Ovary (tissue), 9 donors: ENCODE data around the gene TBCD. TPM values are rescaled to one million over a fixed set of nuclear protein-coding genes. Genes with fewer than 3 reads are reported as not detected.

Experiments
- DNase-seq, 5 donors: peaks; one replicate each; pipeline ENCODE4 v3.0.0-alpha.2; 2019 to 2020
- H3K27ac ChIP-seq, 2 donors: fragments of 200-600 bp; one replicate each; pipeline versions ENCODE4 v1.5.1 to v1.8.0; 2019 to 2022
- H3K27me3 ChIP-seq: fragments of 200-600 bp; one replicate; pipeline ENCODE4 v1.8.0; 2022
- H3K36me3 ChIP-seq: fragments of 200-600 bp; sonication (generic); one replicate; pipeline ENCODE4 v1.5.1; 2019
- H3K4me1 ChIP-seq: one replicate; pipeline ENCODE4 v1.8.1; 2013; ENCODE audit warnings: mild to moderate bottlenecking, moderate library complexity; ENCODE audit not compliant: insufficient read depth
- H3K4me3 ChIP-seq: fragments of 200-600 bp; sonication (generic); one replicate; pipeline ENCODE4 v1.5.1; 2017
- H3K9me3 ChIP-seq, 2 donors: fragments of 200-600 bp in 1 of 2; sonication (generic) in 1 of 2; one replicate each; pipeline versions ENCODE4 v1.5.1 to v1.8.1; 2013 to 2019; ENCODE audit warnings: mild to moderate bottlenecking in 1 of 2, moderate library complexity in 1 of 2
- CTCF ChIP-seq, 3 donors: fragments of 450-650 bp in 2 of 3; fragments of 200-600 bp in 1 of 3; IDR thresholded peaks; one replicate each; pipeline versions ENCODE4 v1.5.1 to v1.8.0; 2016 to 2022; ENCODE audit warnings: antibody characterized with exemption in 3 of 3, mild to moderate bottlenecking in 1 of 3
- EP300 ChIP-seq: sonication (generic); formaldehyde crosslinking; IDR thresholded peaks from one replicate; pipeline ENCODE4 v1.6.1; 2017; ENCODE audit warnings: antibody characterized with exemption
- POLR2A ChIP-seq: fragments of 450-650 bp; IDR thresholded peaks from one replicate; pipeline ENCODE4 v1.6.1; 2017; ENCODE audit warnings: antibody characterized with exemption, mild to moderate bottlenecking, moderate library complexity
- WGBS, 3 donors: extraction: QIAGEN DNeasy Blood & Tissue Kit in 1 of 3; methylation state at CpG; one replicate each; pipeline versions ENCODE4 v1.1.5 to v1.1.7; 2013 to 2017; 5-methylcytosine and 5-hydroxymethylcytosine counted together
- intact Hi-C, 4 donors: fragments of 100-400 bp; cut with DNase I; formaldehyde crosslinking; loops; one replicate each; pipeline versions ENCODE4 v1.11.0 to v1.15.1; 2022 to 2023
- polyA plus RNA-seq, 2 donors: library from polyadenylated mRNA; stranded (reverse); fragments of 200-250 nt in 1 of 2; fragments of 350-450 nt in 1 of 2; fragmentation: Illumina TruSeq in 1 of 2; extraction: RNeasy Lipid Tissue Mini Kit (QIAGEN cat#74804) in 1 of 2; gene quantifications; one replicate each; pipeline ENCODE4 v1.2.3, GENCODE V29; 2013 to 2014
- total RNA-seq, 7 donors: library from RNA; depleted of rRNA in 2 of 7; stranded (reverse); fragments of >200 nt in 2 of 7; fragmentation: NEBNext Ultra II Directional in 3 of 7; extraction: Animal tissue kit (Norgen Biotek cat#: 25700) in 3 of 7; gene quantifications; one replicate each; pipeline versions ENCODE4 v1.1.0 to v1.2.4, GENCODE V29; 2016 to 2023
- donor health status: DM: no; HTN: no; CAD: no; lungs with moderate emphysema.
- donor health status: DM: no; HTN: no; CAD: no.
- donor health status: Bipolar disorder and iron deficiency.
- donor health status: DM: yes; HTN: yes; CAD: no.
- donor health status: DM: no; HTN: no; CAD: no.
- donor health status: DM: yes; HTN: yes; CAD: no.

TBCD gene
- total and polyA plus RNA-seq, 9 donors, result 29.2 to 88.3 (median 59.2) TPM

DNA sequence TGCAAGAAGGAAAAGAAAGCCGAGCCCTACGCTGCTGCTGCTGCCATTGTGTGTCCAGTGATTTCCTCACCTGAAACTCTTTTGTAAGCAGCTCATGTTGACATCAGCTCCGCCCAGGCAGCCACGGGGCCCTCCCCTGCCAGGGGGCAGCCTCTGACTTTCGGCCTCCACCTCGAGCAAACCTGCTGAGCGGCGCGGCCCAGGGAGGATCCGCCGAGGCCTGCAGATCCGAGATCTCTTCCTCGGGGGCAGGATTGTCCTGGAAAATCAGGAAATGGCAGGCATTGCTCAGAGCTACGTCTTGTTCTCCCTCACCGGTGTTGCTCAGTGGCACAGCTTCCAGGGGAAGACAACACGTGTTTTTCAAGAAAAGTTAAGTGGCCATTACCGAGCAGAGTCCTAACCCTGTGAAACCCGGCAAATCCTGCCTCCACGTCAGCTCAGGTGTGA lies 123.6 kb downstream of the TBCD start:
- no peak for TF ChIP-seq POLR2A
- no peak for TF ChIP-seq CTCF (IDR thresholded peaks at IDR 0.05)
- TF ChIP-seq EP300, result no peak
- H3K4me1 ChIP-seq, result no peaks in the 10 kb centered on the region
- no peaks in the 10 kb centered on the region for H3K9me3 ChIP-seq
- no peak for DNase-seq
- no peaks in the 10 kb centered on the region for H3K27me3 ChIP-seq
- 88 to 94% (median 90%) methylated on average over 19 of the region's 19 CpGs for WGBS, 3 donors
- H3K27ac ChIP-seq, result no peak overlapping the region
- no peak overlapping the region for H3K4me3 ChIP-seq
- intact Hi-C loops, result no loop called here
- no peaks in the 10 kb centered on the region for H3K36me3 ChIP-seq

DNA sequence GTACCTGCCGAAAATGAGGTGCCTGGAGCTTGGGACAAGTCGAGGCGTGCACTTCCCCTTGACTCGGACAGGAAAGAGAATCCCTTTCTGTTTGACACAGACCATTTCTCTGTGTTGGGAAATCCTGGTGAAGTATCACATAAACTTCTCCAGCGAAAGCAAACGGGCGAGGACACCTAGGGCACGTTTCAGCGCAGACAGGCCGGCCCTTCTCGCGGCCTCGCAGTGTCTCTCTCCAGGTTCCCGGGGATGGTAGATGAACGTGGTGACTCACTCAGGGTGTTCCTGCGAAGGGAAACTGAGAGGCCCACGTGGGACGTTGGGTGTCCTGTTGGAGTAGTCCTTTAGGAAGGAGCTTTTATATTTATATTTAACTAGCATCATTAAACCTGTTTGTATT lies 124.3 kb downstream of the TBCD start:
- Histone ChIP-seq H3K9me3 (no peaks in the 10 kb centered on the region), H3K27me3 (no peaks in the 10 kb centered on the region), H3K4me1 (no peaks in the 10 kb centered on the region), H3K27ac (peak overlapping the region in 1 of 2 donors; percentile 17), H3K36me3 (no peaks in the 10 kb centered on the region), H3K4me3 (no peak overlapping the region)
- no peak for TF ChIP-seq CTCF (IDR thresholded peaks at IDR 0.05)
- no peak for TF ChIP-seq POLR2A
- peak in 1 of 5 donors; percentile 28 for DNase-seq
- WGBS, 3 donors, result 75 to 79% (median 76%) methylated on average over 18 of the region's 18 CpGs
- intact Hi-C loops, result no loop called here

DNA sequence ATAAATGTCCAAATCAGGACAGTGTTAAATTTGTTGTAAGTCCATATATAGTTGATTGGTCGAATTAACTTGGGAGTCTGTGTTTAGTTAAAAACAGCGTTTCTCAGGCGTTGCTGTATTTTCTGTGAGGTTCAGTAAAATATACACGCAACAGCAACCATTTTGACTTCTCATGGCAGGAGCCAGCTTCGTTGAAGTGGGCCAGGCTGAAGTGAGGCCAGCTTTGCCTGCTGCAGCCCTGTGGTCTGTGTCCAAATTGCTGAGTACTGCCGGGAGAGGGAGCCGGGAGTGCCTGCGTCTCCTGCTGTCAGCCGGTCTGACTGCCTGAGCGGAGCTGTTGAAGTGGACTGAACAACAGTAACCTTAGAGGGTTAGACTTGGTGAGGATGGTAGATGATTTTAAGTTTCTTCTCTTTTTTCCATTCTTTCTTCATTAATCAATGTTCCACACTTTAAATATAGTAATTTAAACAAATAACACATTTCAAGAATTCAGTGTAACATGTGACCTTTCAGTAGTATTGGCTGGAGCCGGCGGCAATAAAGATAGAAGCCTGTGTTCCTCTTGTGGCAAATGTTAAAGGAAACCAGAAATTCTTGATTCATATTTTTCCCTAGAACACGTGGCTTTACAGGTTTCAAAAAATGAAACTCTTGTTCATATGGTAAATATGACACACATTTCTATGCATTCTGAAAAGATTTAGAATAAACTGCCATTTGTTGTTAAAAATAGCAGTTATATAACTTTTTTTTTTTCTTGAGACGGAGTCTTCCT lies 124.9 kb downstream of the TBCD start:
- H3K27ac ChIP-seq, result peak overlapping the region in 1 of 2 donors; percentile 17
- H3K4me3 ChIP-seq, result no peak overlapping the region
- peak; percentile 70 to 80 (median 75) for DNase-seq
- TF ChIP-seq CTCF (IDR thresholded peaks at IDR 0.05) (peak; percentile 27 to 59 (median 39)), POLR2A (no peak)
- intact Hi-C loops, result no loop called here
- WGBS, 3 donors, result 17 to 18% (median 18%) methylated on average over 14 of the region's 14 CpGs
- peaks cover 3% of the 10 kb centered on the region for H3K4me1 ChIP-seq
- no peaks in the 10 kb centered on the region for H3K9me3 ChIP-seq
- no peaks in the 10 kb centered on the region for H3K27me3 ChIP-seq
- H3K36me3 ChIP-seq, result no peaks in the 10 kb centered on the region

- 72 to 75% (median 73%) methylated on average over 9 of the region's 9 CpGs for WGBS, 3 donors
- Histone ChIP-seq H3K27ac (no peak overlapping the region), H3K4me1 (peaks cover 3% of the 10 kb centered on the region), H3K4me3 (no peak overlapping the region), H3K9me3 (no peaks in the 10 kb centered on the region), H3K27me3 (no peaks in the 10 kb centered on the region), H3K36me3 (no peaks in the 10 kb centered on the region)
- TF ChIP-seq EP300 (no peak), POLR2A (no peak), CTCF (IDR thresholded peaks at IDR 0.05) (no peak)
- no peak for DNase-seq
- intact Hi-C loops, result no loop called here
Observed at GRCh38 chr17:82878527-82878926, 126.7 kb downstream of the TBCD start.
